ENCODE measurements around the gene PRCD. TPM values are rescaled to one million over a fixed set of nuclear protein-coding genes. Genes with fewer than 3 reads are reported as not detected.
A peak's percentile ranks its signal among the peaks of the same experiment; 100 is the strongest.

The PRCD gene
- total RNA-seq, 1 donor, result 0.73 TPM

DNA sequence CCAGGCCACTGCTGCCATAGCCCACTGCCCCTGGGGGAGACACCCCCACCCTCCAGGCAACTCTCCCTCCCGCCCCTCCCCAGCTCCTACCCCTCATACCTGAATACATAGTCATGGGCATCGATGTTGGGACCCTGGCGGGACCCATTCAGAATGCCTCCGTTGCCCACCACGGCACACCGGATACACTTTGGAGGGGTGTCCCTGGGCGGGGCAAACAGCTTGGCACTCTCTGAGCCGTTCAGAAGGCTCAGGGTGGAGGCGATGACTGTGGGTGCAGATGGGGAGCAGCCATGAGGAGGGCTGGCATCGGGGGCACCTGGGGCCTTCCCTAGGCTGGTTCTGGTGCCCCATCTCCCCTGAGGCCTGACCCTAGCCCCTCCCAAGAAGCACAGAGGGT lies 33.3 kb downstream of the PRCD start:
- H3K4me1 ChIP-seq (ENCODE audit: insufficient read depth, low read length), result peaks cover 7% of the 10 kb centered on the region
- no peaks in the 10 kb centered on the region for H3K9me3 ChIP-seq (ENCODE audit: low read depth, low read length)
- H3K4me3 ChIP-seq (ENCODE audit: low read length), result no peak overlapping the region
- no peaks in the 10 kb centered on the region for H3K27me3 ChIP-seq (ENCODE audit: insufficient read depth, low read length)

DNA sequence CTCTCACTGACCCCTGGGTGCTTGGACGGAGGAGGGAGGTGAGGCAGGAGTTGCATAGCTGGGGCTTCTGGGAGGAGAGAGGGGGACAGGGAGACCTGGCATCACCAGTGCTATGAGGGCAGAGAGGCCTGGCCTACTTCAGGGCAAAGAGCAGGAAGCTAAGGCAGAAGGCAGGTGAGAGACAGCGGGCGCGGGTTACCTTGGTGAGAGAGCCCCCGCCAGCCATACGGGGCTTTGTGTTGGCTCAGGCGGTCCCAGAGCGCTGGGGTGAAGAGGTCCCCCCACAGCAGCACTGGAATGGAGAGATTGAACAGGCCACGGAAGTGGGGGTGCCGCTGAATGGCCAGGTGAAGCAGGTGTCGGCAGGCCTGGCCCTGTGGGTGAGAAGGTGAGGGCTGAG lies 34.3 kb downstream of the PRCD start:
- Histone ChIP-seq H3K27me3 (ENCODE audit: insufficient read depth, low read length) (no peaks in the 10 kb centered on the region), H3K4me3 (ENCODE audit: low read length) (no peak overlapping the region), H3K9me3 (ENCODE audit: low read depth, low read length) (no peaks in the 10 kb centered on the region), H3K4me1 (ENCODE audit: insufficient read depth, low read length) (peaks cover 2% of the 10 kb centered on the region)

DNA sequence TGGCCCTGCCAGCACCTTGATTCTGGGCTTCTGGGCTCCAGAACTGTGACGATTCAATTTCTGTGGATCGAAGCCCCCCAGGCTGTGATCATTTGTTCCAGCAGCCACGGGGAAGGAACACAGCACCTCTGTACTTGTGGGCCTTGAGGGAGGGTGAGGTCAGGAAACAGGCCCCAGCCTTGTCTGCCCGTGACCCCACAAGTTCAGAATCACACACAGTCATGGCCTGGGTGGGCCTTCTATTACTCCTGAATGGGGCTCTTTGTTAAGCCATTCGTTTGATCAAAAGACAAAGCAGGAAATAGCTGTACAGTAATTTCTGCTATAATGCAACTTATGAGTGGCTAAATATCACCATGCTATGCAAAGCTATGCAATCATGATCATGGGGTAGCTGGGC lies 35.7 kb downstream of the PRCD start:
- Histone ChIP-seq H3K4me1 (ENCODE audit: insufficient read depth, low read length) (peaks cover 7% of the 10 kb centered on the region), H3K9me3 (ENCODE audit: low read depth, low read length) (no peaks in the 10 kb centered on the region), H3K27me3 (ENCODE audit: insufficient read depth, low read length) (no peaks in the 10 kb centered on the region), H3K4me3 (ENCODE audit: low read length) (no peak overlapping the region)

DNA sequence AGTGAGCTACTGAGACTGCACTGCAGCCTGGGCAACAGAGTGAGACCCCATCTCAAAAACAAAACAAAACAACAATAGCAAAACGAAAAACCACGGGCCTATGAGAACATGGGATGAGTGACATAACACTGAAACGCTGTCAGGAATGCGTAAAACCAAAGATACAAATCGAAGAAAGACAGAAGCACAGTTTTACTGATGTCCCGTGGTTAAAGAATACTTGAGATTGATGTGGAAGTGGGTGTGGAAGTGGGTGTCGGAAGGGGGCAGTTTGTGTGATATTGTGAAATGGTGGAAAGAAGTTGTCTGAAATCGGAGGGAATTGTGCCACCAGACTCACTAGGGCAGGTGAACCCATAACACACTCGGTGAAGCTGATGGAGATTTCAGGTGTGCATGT lies 36.3 kb downstream of the PRCD start:
- Histone ChIP-seq H3K4me1 (ENCODE audit: insufficient read depth, low read length) (peaks cover 7% of the 10 kb centered on the region), H3K9me3 (ENCODE audit: low read depth, low read length) (no peaks in the 10 kb centered on the region), H3K4me3 (ENCODE audit: low read length) (no peak overlapping the region), H3K27me3 (ENCODE audit: insufficient read depth, low read length) (no peaks in the 10 kb centered on the region)

DNA sequence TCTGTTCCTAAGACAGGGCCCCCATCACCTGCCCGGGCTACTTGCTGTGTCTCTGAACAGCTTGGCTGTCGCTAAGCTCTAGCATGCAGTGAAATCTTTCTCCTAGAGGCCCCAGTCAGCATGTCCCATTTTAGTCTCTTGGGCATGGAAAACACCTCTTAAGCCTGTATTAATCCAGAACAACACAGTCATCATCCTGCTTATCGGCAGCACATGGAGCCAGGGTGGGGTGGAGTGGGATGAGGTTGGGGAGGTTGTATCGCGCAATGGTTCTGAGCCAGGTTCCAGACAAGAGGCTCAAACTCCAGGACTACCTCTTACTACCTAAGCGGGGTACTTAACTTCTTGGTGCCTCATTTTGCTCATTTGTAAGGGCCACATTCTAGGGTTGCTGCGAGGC lies 38.0 kb downstream of the PRCD start:
- no peak overlapping the region for H3K4me3 ChIP-seq (ENCODE audit: low read length)
- peaks cover 7% of the 10 kb centered on the region for H3K4me1 ChIP-seq (ENCODE audit: insufficient read depth, low read length)
- no peaks in the 10 kb centered on the region for H3K27me3 ChIP-seq (ENCODE audit: insufficient read depth, low read length)
- no peaks in the 10 kb centered on the region for H3K9me3 ChIP-seq (ENCODE audit: low read depth, low read length)

DNA sequence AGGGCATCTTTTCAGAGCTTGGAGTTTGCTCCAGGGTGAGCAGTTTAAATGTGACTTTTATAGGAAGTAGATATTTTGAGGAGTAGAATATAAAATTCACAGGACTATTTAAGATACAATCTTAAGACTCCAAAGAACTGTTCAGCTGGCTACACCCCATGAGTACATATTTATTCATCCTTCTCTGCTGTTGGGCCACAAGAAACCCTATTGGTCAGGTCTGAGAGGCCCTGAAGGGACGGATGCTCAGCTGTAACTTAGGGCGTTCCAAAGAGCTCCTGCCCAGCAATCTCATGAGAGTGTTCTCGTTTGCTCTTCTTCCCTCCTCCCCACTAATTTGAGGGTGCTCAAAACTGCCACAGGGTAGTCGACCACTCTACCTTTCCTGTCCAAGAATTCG lies 38.5 kb downstream of the PRCD start:
- H3K9me3 ChIP-seq (ENCODE audit: low read depth, low read length), result no peaks in the 10 kb centered on the region
- no peak overlapping the region for H3K4me3 ChIP-seq (ENCODE audit: low read length)
- H3K27me3 ChIP-seq (ENCODE audit: insufficient read depth, low read length), result no peaks in the 10 kb centered on the region
- peaks cover 7% of the 10 kb centered on the region for H3K4me1 ChIP-seq (ENCODE audit: insufficient read depth, low read length)

DNA sequence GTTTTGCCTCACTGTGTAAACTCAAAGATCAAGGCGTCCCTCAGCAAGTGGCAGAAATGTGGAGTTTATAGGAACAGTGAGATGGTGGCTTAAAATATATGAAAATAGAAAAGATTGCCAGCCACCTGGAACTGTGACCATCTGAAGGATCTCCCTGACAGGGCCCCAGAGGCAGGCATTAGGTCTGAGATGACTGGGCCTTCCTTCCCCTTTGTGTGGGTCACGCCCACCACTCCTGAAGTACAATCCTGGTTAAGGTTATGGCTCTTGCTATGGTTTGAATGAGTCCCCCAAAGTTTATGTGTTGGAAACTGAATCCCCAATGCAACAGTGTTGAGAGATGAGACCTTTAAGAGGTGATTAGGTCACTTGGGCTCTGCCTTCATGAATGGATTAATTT lies 39.4 kb downstream of the PRCD start:
- no peak overlapping the region for H3K4me3 ChIP-seq (ENCODE audit: low read length)
- H3K4me1 ChIP-seq (ENCODE audit: insufficient read depth, low read length), result peaks cover 7% of the 10 kb centered on the region
- peaks cover 2% of the 10 kb centered on the region for H3K27me3 ChIP-seq (ENCODE audit: insufficient read depth, low read length)
- no peaks in the 10 kb centered on the region for H3K9me3 ChIP-seq (ENCODE audit: low read depth, low read length)

DNA sequence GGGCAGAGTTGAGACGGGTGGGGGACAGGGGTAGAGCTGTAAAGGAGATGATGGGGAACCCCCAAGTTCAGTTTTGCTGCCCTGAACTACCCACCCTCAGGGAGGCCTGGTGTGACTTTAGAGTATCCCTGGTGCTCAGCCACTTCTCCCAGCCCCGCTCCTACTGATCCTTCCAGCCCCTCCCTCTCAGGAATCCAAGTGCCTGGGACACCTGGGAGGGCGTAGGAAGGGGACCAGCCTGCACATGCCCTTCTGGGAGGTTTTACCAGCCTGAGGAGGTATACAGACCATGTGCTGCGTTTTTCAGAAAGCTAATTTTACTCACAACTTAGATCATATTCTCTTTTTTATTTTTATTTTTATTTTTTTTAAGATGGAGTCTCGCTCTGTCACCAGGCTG lies 41.7 kb downstream of the PRCD start:
- Histone ChIP-seq H3K4me3 (ENCODE audit: low read length) (no peak overlapping the region), H3K27me3 (ENCODE audit: insufficient read depth, low read length) (peaks cover 9% of the 10 kb centered on the region), H3K4me1 (ENCODE audit: insufficient read depth, low read length) (peaks cover 27% of the 10 kb centered on the region), H3K9me3 (ENCODE audit: low read depth, low read length) (no peaks in the 10 kb centered on the region)

DNA sequence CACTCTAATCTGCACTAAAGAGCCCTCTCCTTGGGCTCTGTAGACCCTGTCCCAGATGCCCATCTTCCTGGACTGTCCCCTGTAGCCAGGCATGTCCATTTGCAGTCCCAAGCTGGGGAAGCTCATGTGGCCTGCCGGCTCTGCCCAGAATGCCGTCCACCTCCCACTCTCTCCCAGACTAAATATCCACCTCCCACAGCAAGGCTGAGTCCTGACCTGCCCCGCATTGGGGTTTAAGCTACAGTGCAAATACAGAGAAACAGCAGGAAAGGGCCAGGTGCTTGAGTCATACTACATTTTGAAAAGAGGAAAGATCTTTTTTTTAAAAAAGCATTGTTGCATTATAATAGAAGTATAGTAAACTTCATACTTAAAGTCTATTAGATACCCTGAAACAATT lies 42.8 kb downstream of the PRCD start:
- Histone ChIP-seq H3K27me3 (ENCODE audit: insufficient read depth, low read length) (peaks cover 17% of the 10 kb centered on the region), H3K4me1 (ENCODE audit: insufficient read depth, low read length) (peaks cover 31% of the 10 kb centered on the region), H3K4me3 (ENCODE audit: low read length) (no peak overlapping the region), H3K9me3 (ENCODE audit: low read depth, low read length) (no peaks in the 10 kb centered on the region)

DNA sequence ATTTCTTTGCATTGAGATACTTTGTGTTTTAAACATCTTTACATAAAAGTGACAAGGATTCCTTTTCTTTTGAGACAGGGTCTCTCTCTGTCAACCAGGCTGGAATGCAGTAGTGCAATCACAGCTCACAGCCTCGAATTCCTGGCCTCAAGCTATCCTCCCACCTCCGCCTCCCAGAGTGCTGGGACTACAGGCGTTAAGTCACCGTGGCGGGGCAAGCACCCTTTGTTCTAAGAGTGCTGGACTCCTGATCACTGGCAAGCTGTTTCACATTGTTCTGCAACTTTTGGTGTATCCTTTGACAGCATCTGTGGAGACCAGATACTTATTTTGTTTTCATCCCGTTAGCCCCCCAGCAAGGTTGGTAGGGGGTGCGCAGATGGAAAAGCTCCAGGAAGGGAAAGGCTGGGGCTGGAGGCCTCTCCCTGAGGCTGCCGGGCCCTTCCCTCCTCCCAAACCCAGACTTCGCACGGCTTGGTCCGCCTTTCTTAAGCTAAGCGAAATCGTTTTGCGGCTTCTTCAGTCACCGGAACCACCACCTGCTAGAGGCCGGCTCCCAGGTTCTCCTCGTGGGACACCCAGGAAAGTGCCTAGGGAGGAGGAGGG lies 44.7 kb downstream of the PRCD start:
- Histone ChIP-seq H3K27me3 (ENCODE audit: insufficient read depth, low read length) (peaks cover 28% of the 10 kb centered on the region), H3K4me3 (ENCODE audit: low read length) (peak overlapping the region; percentile 48), H3K4me1 (ENCODE audit: insufficient read depth, low read length) (peaks cover 26% of the 10 kb centered on the region), H3K9me3 (ENCODE audit: low read depth, low read length) (no peaks in the 10 kb centered on the region)

DNA sequence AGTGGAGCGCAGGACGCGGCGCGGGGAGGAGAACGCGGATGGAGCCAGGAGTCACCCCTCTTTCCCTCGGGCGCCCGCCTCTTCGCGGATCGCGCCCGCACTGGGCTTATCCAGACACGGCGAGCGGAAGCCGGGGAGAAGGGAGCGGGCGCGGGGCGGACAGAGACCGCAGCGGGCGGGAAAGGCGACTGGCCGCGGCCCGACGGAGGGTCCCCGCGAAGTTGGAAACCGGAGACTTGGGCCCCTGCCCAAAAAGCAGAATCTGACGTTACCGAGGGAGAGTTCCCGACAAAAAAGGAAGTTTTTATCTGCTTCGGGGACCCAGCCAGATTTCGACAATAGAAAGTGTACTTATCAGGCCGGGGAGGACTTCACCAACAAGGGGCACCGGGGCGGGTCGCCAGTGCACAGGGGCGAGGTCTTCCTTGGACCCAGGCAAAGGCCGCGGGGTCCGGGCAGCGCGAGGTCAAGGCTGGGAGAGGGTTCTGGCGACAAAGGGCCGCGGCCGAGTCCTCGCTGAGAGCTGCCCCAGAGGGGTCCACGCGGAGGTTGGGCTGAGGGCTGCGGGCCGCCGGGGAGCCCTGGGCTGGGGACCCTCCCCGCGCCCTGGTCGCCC lies 45.3 kb downstream of the PRCD start:
- Histone ChIP-seq H3K27me3 (ENCODE audit: insufficient read depth, low read length) (peaks cover 28% of the 10 kb centered on the region), H3K4me1 (ENCODE audit: insufficient read depth, low read length) (peaks cover 23% of the 10 kb centered on the region), H3K9me3 (ENCODE audit: low read depth, low read length) (no peaks in the 10 kb centered on the region), H3K4me3 (ENCODE audit: low read length) (peak overlapping the region; percentile 48)

DNA sequence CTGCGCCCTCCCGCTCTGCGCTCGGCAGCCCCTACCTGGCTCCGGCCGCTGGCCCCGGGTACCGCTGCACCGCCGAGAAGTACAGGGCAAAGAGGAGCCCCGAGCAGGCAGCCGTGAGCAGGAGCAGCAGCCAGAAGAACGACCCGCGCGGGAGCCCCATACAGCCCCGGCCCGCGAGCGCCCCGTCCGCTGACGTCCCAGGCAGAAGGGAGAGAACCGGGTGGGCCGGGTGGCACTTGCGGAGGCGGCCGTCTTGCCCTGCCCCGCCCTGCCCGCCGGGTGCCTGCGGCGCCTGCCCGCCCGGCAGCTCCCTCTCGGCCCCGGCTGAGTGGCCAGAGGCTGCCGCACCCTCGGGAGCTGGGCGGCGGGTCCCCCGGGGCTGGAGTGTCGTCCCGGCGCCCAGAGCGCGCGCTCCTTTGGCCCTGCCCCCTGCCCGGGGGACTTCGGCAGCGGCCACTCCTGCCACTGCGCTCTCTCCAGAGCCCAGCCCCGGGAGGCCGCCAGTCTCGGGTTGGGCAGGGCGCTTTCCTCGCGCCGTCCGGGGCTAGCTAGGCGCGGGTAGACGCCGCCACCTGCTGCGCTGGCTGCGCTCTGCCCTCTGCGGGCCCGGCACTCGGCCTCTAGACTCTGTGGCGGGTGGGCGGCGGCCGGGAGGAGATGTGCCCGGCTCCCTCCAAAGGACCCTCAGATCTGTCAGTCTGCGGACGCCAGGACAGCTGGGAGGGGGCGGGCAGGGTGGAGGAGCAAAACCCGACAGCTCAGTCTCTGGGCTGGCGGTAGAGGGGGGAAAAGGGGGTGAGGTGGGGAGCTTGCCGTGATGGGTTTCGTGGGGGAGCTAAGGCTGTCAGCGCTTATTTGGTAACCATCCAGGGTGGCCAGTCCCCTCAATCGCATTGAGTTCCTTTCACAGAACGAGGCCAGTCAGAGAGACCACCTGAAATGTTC lies 46.1 kb downstream of the PRCD start, which contains the start of gene ST6GALNAC2:
Gene ST6GALNAC2, minus strand, starts transcription at position 212 of the 945 bp plus-strand sequence. Its CDS starts 52 bp downstream, at position 160.
- Histone ChIP-seq H3K9me3 (ENCODE audit: low read depth, low read length) (no peaks in the 10 kb centered on the region), H3K4me1 (ENCODE audit: insufficient read depth, low read length) (peaks cover 23% of the 10 kb centered on the region), H3K27me3 (ENCODE audit: insufficient read depth, low read length) (peaks cover 28% of the 10 kb centered on the region), H3K4me3 (ENCODE audit: low read length) (peak within 1 kb of the TSS; percentile 48)

DNA sequence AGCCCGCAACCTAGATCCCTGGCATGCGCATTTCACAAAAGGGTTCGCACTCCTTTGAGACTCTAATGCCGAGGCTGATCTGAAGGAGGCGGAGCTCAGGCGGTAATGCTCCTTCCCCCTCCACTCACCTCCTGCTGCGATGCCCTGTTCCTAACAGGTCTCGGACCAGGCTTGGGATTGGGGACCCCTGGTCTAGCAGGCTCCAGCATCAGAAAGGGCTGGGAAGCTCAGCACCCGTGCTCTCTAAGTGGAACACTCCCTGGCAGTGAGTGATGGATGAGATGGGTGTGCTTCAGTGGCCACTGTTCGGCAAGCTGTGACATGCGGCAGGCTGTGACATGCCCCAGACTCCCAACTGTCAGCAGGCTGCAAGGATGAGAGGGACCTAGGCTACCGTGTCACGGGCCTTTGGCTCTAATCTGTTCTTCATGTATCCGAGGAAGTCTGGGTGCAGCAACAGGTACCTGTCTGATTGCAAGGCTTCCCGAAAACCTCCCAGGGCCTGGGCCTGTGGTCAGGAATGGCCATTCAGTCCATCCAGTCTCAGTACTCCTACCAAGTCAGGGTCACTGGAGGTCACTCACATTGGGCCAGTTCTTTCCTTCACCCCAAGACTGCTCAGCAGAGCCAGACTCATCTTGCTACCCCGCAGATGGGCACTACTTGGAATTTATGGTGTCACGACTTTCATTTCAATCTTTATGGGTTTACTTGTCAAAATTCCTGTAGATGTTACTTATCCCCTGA lies 47.1 kb downstream of the PRCD start:
- Histone ChIP-seq H3K9me3 (ENCODE audit: low read depth, low read length) (no peaks in the 10 kb centered on the region), H3K4me3 (ENCODE audit: low read length) (no peak overlapping the region), H3K4me1 (ENCODE audit: insufficient read depth, low read length) (peaks cover 23% of the 10 kb centered on the region), H3K27me3 (ENCODE audit: insufficient read depth, low read length) (peaks cover 28% of the 10 kb centered on the region)

DNA sequence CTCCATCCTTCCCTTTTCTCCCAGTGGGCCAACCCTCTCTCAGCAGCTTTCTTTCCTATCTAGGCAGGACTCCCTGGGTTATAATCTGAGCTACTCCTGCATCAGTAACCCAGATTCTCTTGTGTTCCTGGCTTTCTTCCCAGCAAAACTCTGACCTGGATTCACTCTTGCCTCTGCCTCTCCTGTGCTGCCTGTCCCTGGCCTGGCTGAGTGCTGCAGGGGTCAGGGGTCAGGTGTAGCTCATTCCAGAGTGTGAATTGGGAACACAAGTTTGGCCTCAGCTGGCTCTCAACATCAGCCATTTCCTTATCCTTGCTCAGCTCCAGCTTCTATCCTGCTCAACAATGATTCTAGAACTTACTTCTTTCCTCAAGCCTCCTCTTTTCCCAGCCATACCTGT lies 48.3 kb downstream of the PRCD start:
- no peaks in the 10 kb centered on the region for H3K9me3 ChIP-seq (ENCODE audit: low read depth, low read length)
- H3K27me3 ChIP-seq (ENCODE audit: insufficient read depth, low read length), result peaks cover 28% of the 10 kb centered on the region
- H3K4me1 ChIP-seq (ENCODE audit: insufficient read depth, low read length), result peaks cover 23% of the 10 kb centered on the region
- no peak overlapping the region for H3K4me3 ChIP-seq (ENCODE audit: low read length)

DNA sequence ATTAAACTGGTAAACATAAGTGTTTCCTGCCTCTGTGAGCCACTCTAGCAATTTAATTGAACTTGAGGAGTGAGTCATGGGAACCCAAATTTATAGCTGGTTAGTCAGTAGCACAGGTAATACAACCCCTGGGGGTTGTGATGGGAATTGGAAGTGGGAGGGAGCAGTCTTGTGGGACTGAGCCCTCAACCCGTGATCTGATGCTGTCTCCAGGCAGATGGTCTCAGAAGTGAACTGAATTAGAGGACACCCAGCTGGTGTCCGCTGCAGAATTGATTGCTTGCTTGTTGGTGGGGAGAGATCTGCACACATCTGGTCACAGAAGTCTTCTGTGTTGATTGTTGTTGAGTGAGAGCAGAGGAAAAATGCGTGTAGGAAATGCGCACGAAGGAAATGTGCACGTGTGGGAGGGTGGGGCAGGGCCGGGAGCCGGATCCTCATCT lies 53.6 kb downstream of the PRCD start:
- H3K4me3 ChIP-seq (ENCODE audit: low read length), result no peak overlapping the region
- H3K9me3 ChIP-seq (ENCODE audit: low read depth, low read length), result no peaks in the 10 kb centered on the region
- H3K27me3 ChIP-seq (ENCODE audit: insufficient read depth, low read length), result peaks cover 4% of the 10 kb centered on the region
- H3K4me1 ChIP-seq (ENCODE audit: insufficient read depth, low read length), result peaks cover 18% of the 10 kb centered on the region
